Measurements from ENCODE around the gene SLC29A2.
"Not testable (repeated sequence)": the region's sequence is repeated elsewhere in the genome, so short reads cannot be mapped to it uniquely, and the experiment has no call there.

DNA sequence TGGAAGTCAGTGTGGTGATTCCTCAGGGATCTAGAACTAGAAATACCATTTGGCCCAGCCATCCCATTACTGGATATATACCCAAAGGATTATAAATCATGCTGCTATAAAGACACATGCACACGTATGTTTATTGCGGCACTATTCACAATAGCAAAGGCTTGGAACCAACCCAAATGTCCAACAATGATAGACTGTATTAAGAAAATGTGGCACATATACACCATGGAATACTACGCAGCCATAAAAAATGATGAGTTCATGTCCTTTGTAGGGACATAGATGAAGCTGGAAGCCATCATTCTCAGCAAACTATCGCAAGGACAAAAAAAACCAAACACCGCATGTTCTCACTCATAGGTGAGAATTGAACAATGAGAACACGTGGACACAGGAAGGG, 50.8 kb downstream of the SLC29A2 start:
- TF ChIP-seq, protein P1, sequence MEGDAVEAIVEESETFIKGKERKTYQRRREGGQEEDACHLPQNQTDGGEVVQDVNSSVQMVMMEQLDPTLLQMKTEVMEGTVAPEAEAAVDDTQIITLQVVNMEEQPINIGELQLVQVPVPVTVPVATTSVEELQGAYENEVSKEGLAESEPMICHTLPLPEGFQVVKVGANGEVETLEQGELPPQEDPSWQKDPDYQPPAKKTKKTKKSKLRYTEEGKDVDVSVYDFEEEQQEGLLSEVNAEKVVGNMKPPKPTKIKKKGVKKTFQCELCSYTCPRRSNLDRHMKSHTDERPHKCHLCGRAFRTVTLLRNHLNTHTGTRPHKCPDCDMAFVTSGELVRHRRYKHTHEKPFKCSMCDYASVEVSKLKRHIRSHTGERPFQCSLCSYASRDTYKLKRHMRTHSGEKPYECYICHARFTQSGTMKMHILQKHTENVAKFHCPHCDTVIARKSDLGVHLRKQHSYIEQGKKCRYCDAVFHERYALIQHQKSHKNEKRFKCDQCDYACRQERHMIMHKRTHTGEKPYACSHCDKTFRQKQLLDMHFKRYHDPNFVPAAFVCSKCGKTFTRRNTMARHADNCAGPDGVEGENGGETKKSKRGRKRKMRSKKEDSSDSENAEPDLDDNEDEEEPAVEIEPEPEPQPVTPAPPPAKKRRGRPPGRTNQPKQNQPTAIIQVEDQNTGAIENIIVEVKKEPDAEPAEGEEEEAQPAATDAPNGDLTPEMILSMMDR (IDR thresholded peaks at IDR 0.05): not testable (repeated sequence)
- not testable (repeated sequence) for TF ChIP-seq POLR2A, EP300 (IDR thresholded peaks at IDR 0.05)

Data from tibial nerve (tissue), 4 donors.